ENCODE measurements around the gene LYAR. TPM values are rescaled to one million over a fixed set of nuclear protein-coding genes. Genes with fewer than 3 reads are reported as not detected.

The LYAR gene
- total RNA-seq, 1 donor from 2014 or later: 12.6 TPM

- H3K27ac Mint-ChIP-seq: no peak overlapping the region
- peaks cover 16% of the 10 kb centered on the region for H3K9me3 Mint-ChIP-seq
- H3K4me3 Mint-ChIP-seq: no peak overlapping the region
- TF ChIP-seq CTCF (IDR thresholded peaks at IDR 0.05; ENCODE audit: unreplicated experiment): no peak
- H3K27me3 Mint-ChIP-seq (ENCODE audit: low read depth): no peaks in the 10 kb centered on the region
- peaks cover 4% of the 10 kb centered on the region for H3K4me1 Mint-ChIP-seq
- H3K36me3 Mint-ChIP-seq: peaks cover 18% of the 10 kb centered on the region
- peak in 1 of 2 experiments; percentile 14 for DNase-seq (ENCODE audit: low spot score in 2 of 2, unreplicated experiment in 2 of 2)
These were observed 6.4 kb upstream of the LYAR start for GRCh38 chr4:4296283-4296846.

DNA sequence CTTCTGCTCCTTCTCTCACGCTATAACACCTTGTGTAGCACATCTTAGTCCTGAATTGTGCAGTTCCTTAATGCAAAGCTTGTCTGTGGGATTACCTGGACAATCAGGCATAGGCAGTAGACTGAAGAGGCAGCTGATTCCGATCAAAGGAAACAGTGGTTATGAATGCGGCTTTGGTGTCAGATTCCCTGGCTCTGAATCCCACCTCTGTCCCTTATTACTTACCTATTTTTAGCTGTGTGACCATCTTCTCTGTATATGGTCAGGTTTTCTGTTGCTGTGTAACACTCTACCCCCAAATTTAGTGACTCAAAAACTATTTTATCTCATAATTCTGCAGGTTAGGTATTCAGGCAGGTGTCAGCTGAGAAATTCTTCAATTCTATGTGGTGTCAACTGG lies 3.3 kb upstream of the LYAR start:
- H3K4me1 Mint-ChIP-seq: peaks cover 21% of the 10 kb centered on the region
- no peak for DNase-seq (ENCODE audit: low spot score in 2 of 2, unreplicated experiment in 2 of 2)
- H3K36me3 Mint-ChIP-seq: peaks cover 18% of the 10 kb centered on the region
- TF ChIP-seq CTCF (IDR thresholded peaks at IDR 0.05; ENCODE audit: unreplicated experiment): no peak
- no peak overlapping the region for H3K27ac Mint-ChIP-seq
- H3K4me3 Mint-ChIP-seq: no peak overlapping the region
- no peaks in the 10 kb centered on the region for H3K27me3 Mint-ChIP-seq (ENCODE audit: low read depth)
- peaks cover 16% of the 10 kb centered on the region for H3K9me3 Mint-ChIP-seq

GRCh38 chr4:4289597-4289940 lies 385 bp downstream of the LYAR start:
- Mint-ChIP-seq H3K4me3 (peak overlapping the region; percentile 95), H3K27ac (peak overlapping the region; percentile 86)

DNA sequence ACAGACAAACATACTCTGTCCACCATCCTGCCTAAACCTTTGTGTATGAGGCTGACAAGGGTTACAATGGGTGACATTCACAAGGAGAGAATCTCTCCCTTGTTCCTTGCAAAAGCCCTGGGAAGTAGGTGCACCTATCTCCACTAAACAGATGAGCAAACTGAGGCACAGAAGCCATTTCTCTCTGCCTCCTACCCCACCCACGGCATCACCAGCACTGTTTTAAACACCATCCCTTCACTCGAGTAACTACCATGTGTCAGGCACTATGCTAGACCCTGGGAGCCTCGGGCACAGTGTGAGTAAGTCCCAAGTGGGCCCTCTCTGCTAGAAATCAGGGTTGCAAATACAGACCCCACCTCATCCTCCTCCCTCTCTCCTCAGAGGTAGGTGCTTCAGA lies 899 bp downstream of the LYAR start:
- no peak for TF ChIP-seq CTCF (IDR thresholded peaks at IDR 0.05; ENCODE audit: unreplicated experiment)
- peaks cover 21% of the 10 kb centered on the region for H3K4me1 Mint-ChIP-seq
- DNase-seq (ENCODE audit: low spot score in 2 of 2, unreplicated experiment in 2 of 2): peak in 1 of 2 experiments; percentile 22
- peaks cover 4% of the 10 kb centered on the region for H3K36me3 Mint-ChIP-seq
- no peaks in the 10 kb centered on the region for H3K27me3 Mint-ChIP-seq (ENCODE audit: low read depth)
- peak overlapping the region; percentile 86 for H3K27ac Mint-ChIP-seq
- H3K4me3 Mint-ChIP-seq: peak overlapping the region; percentile 95
- H3K9me3 Mint-ChIP-seq: no peaks in the 10 kb centered on the region

More at GRCh38 chr4:4289597-4289940, 385 bp downstream of the LYAR start:
- no peaks in the 10 kb centered on the region for H3K9me3 Mint-ChIP-seq
- DNase-seq (ENCODE audit: low spot score in 2 of 2, unreplicated experiment in 2 of 2): no peak
- TF ChIP-seq CTCF (IDR thresholded peaks at IDR 0.05; ENCODE audit: unreplicated experiment): no peak
- H3K4me1 Mint-ChIP-seq: peaks cover 21% of the 10 kb centered on the region
- no peaks in the 10 kb centered on the region for H3K27me3 Mint-ChIP-seq (ENCODE audit: low read depth)
- H3K36me3 Mint-ChIP-seq: peaks cover 2% of the 10 kb centered on the region

DNA sequence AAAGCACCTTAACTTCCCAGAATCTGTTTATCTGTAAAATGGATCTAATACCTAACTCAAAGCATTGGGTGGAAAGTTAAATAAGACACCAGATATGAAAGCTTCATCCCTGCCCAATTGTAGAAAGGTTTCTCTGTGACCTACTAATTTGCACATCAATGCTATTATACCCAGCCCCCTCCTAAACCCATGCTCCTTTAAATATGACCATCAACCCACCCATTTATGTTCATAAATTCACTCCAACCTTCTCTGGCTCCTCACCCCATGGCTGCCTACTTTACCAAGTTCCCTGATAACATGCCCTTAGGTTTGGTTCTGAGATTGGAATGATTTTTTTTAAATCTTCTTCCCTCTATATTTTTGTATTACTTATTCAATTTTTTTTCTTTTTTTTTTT lies 1.9 kb downstream of the LYAR start:
- Mint-ChIP-seq H3K27ac (no peak overlapping the region), H3K4me1 (peaks cover 21% of the 10 kb centered on the region), H3K36me3 (peaks cover 8% of the 10 kb centered on the region), H3K27me3 (ENCODE audit: low read depth) (no peaks in the 10 kb centered on the region), H3K4me3 (peak overlapping the region; percentile 20), H3K9me3 (no peaks in the 10 kb centered on the region)
- no peak for TF ChIP-seq CTCF (IDR thresholded peaks at IDR 0.05; ENCODE audit: unreplicated experiment)
- DNase-seq (ENCODE audit: low spot score in 2 of 2, unreplicated experiment in 2 of 2): no peak
